HG02970 (cell line): ENCODE measurements around the gene DBN1.

Experiments used
- ATAC-seq: cut with Tn5 transposase; IDR thresholded peaks from one replicate; pipeline ENCODE4 v1.9.1; 2021; ENCODE audit warnings: mild to moderate bottlenecking, moderate library complexity, moderate number of reproducible peaks; ENCODE audit not compliant: unreplicated experiment, low FRiP score

Gene DBN1

DNA sequence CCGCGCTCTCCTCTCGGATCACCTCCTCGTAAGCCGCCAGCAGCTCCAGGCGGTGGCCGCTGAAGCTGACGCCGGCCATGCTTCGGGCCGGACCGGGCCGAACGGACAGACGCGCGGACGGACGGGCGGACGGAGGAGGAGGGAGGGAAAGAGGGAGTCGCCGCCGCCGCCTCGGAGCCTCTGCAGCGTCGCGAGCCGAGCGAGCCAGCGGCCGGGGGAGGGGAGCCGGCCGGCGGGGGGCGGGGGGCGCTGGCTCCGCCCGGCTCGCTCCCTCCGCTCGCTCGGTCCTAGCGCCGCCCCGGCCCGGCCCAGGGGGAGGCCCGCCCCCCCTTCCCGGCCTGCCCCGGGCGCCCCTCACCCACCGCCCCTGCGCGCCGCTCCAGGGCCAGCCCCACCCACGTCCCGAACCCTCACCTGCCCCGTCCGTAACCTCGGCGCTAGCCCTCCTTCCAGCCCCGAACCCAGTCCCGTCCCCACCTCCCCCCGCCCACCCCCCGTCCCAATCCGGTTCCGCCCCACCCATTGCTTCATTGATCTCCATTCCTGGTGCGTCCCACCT is at the start of gene DBN1:
DBN1 (minus strand) TSS at position 192 of the 559 bp plus-strand sequence; CDS start at position 79, 113 bp downstream.
- ATAC-seq: no peak

GRCh38 chr5:177520916-177521513 is 47.6 kb upstream of the DBN1 start:
- ATAC-seq: no peak

GRCh38 chr5:177520271-177520670 is 46.8 kb upstream of the DBN1 start:
- ATAC-seq: no peak

DNA sequence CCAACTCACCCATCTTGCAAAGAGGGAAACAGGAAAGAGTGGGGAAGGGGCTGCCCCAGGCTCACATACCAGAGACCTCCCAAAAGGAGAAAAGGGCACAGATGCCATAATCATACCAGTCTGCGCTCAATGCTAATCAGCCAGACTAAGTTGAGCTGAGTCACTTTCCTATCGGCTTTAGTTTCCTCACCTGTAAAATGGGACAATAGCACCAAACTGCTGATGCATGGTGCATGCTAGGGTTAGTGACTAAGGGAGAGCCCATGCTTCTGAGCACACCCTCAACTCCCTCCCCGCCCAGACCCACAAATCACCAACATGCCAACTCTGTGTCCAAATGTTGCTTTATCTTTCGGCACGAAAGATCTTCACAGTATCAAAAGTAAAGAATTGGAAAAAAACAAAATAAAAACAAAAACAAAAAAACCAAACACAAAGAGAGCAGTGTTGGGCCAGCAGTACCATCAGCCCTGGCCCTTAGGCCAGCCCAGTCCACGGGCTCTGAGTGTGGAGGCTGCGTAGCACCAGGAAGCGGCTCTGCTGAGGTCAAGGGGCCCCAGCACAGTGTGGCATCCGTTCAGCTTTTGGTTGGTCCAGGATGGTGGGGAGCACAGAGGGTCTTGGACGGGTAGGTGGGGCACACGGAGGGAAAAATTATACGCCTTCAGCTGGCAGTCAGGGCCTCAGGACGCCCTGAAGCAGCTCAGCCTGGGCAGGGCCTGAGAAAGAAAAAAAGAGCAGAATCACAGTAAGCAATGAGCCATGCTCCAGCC is 46.2 kb upstream of the DBN1 start:
- no peak for ATAC-seq

DNA sequence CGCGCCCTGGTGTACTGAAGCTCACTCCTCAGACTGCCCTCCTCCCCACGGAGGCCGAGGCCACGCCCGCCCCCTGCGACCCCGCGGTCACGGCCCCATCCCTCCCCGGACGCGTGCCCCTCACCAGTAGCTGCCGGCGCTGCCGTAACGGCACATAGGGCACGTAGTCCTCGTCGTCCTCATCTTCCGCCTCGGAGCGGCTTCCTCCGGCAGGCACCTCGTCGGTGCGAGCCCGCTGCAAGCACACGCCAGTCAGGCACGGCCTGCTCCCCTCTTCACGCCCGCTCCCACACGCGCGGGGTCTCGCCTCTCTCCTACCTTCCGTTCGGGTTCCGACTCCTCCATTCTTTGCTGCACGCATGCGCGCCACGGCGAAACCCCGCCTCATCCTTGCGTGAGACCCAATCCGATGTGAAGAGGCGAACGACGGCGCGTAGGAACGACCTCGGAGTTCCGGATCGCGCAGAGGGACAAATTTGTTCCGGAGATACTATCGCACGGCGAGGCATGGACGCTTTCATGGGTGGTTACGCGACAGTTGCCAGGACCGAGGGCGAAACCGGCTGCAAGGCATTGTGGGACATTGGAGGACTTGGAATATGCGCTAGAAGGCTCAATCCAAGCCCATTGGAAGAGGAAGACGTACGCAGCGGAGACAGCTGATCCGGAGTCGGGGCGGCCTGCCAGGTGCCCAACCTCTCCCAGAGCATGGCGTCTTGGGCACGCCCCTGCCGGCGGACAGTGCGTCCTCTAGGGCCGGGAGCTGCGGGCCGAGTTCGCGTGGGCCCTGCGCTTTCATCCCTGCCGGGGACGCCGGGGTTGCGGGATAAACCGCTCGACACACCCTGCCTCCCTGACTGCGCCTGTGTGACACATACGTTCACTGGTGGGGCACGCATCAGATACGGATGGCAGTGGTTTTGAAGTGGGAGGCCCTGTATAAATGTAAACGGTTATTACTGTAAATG is 43.5 kb upstream of the DBN1 start, which contains the start of gene DDX41:
DDX41 (minus strand) TSS at position 361 of the 968 bp plus-strand sequence; CDS start at position 345, 16 bp downstream.
- ATAC-seq: peak; percentile 75

- no peak for ATAC-seq
Measured at GRCh38 chr5:177515580-177515979, 42.1 kb upstream of the DBN1 start.

DNA sequence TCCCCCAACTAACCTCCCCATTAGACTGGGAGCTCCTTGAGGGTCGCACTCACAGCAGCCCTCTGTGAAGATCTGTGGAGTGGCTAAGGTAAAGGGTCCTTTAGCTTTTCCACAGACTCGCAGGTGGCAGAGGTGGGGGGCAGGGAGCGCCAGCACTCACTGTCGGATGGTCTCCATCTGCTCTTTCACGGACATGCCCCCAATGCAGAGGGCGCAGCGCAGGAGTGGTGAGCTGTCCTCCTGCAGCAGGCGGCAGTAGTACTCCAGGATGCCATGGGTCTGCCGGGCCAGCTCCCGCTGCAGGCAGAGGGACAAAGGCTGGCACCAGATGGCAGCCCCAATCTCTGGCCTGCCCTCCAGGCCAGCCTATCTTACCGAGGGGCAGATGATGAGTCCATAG is 41.1 kb upstream of the DBN1 start:
- ATAC-seq: no peak

GRCh38 chr5:177513500-177513899 is 40.1 kb upstream of the DBN1 start:
- no peak for ATAC-seq

DNA sequence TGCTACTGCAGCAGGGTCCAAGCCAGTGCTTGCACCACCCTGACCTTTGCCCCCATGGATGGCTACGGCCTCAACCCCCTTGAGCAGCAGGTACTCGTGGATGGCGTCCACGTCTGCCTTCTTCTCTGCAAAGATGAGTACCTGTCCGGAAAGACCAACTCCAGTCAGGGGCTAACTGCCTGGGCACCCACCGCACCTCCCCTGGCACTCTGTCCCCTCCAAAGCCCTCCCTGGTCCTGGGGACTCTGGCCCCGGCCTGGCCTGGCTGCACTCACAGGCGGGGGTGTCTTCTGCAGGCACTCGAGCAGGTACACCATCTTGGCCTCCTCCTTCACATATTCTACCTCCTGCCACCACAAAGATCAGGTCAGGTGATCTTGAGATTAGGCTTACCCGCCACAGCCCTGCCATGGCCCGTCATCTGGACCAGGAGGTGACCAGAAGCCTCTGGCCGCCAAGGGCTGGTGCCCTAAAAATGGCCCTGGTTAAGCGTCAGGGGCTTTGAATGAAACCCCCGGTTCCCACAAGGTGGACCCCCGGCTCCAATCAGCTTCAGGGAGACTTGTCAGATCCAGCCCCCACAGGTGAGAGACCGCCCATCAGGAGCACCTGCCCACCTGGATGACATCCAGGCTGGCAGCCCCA is 39.4 kb upstream of the DBN1 start:
- no peak for ATAC-seq

DNA sequence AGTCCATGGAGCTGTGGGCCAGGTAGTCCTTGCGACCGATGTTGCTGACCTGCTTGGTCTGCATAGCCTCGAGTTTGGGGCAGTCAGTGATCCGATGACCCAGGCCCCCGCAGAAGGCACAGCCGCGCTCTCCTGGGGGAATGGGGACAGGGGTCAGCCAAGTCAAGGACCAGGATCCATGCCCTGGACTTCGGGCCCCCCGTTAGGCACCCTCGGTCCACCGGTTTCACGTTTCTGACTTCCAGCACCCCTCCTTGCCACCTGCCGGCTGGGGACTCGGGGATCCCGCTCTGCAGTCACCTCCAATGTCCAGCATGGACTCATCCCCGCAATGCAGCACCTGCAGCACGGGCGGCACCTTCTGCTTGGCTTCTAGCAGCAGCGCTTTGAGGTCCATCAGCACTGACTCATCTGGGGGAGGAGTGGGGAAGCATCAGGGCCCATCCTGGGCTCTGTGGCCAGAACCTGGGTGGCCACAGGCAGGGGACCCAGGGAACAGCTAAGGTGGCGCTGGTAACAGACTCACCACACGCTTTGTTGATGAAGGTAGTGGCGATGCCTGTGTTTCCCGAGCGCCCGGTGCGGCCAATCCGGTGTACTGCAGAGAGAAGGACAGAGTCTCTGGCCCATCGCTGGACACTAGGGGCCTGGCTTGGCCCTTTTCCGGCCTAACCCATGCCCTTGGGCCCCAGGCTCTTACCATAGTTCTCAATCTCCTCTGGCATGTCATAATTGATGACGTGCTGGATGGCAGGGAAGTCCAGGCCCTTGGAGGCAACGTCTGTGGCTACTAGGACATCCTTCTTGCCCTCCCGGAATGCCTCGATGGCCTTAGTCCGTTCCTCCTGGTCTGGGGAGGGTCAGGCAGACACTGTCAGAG is 38.6 kb upstream of the DBN1 start:
- no peak for ATAC-seq

DNA sequence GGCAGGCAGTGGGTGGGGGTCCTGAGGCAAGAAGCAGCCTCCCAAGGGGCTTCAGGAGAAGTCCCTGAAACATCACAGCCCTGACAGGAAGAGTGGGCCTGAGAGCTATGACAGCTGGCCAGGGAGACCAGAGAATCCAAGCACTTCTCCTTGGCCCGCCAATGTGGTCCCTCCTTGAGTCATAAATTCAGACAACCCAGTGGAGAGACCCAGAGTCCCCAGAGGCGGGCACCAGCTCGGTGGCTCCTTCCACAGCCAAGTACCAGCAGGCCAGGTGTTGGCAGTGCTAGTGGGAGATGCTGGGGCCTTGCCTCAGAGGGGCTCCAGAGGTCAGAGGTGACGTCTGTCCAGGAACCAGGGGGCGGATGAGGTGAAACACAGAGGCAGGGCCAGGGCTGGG is 37.7 kb upstream of the DBN1 start:
- ATAC-seq: no peak

GRCh38 chr5:177510567-177511053 is 37.2 kb upstream of the DBN1 start:
- ATAC-seq: no peak

DNA sequence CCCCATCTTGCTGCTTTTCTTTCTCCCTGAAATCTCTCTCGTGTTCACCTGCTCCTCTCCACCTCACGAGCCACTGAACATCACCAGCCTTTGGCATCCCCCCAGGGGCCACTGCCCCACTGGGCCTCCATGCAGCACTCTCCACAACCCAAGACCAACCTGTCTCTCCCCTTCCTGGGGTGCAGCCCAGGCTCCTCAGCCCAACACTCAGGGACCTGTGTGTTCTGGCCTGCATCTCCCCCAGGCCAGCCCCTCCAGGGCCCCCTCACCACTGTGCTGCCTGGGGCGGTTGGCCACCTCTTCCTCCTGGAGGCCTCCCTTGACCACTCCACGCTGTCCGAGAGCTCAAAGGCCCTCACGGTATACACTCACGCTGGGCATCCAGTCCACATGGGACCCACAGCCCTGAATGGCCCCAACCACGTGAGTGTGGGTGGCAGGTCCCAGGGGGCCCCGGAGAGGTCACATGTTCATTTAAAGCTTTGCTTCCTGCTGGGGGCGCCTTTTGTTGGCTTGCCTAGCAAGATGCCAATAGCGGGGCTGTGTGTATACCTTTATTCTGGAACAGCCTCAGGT is 36.6 kb upstream of the DBN1 start:
- no peak for ATAC-seq

- ATAC-seq: no peak
Measured at GRCh38 chr5:177509381-177509951, 36.0 kb upstream of the DBN1 start, which contains the start of gene DOK3. Gene DOK3 (minus strand): TSS chr5:177509826. CDS start chr5:177509540, 286 bp downstream.

- no peak for ATAC-seq
Measured at GRCh38 chr5:177508837-177509236, 35.4 kb upstream of the DBN1 start.

GRCh38 chr5:177508221-177508611 is 34.8 kb upstream of the DBN1 start:
- no peak for ATAC-seq

DNA sequence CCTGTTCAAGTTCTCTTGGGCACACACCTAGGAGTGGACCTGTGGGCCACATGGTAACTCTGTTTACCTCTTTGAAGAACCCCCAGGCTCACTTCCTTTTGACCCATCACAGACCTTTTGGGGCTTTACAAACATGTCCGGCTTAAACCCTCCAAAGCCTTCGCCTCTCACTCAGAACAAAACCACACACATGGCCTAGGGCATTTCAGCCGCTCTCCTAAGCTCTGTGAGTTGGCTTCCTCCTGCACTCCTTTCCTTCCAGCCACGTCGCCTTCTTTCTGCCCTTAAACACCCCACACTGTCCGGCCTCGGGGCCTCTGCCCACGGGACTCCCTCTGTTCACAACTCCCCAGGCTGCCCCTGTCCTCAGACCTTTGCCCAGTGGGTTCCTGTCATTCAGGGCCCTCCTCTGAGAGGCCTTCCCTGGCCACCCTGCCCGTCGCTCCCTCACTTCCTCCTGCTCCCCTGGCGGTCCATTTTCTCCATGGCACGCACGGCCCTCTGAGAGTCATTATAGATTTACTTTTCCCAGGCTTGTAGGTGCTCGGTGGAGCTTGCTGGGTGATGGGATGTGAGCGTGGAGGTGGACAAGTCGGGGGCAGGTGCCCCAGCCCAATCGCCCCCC is 34.3 kb upstream of the DBN1 start:
- no peak for ATAC-seq

GRCh38 chr5:177507165-177507564 is 33.7 kb upstream of the DBN1 start:
- no peak for ATAC-seq
